GM12878 (cell line): ENCODE results near the gene SRD5A1. TPM values are rescaled to one million over a fixed set of nuclear protein-coding genes. Genes with fewer than 3 reads are reported as not detected.

Source experiments
- ATAC-seq: fragments of 200-7000 bp; cut with Tn5 transposase; 3 replicates; pipeline ENCODE4 v1.9.1; 2020; ENCODE audit warnings: mild to moderate bottlenecking, moderate library complexity
- BruUV-seq: library from RNA; stranded (reverse); fragments of 400-500 nt; replicated peaks from 2 replicates; lab custom pipeline; 2021; lab: Mats Ljungman, UMichigan
- CTCF ChIA-PET: fragments of 300-600 bp; sonication (Branson Sonifier 250); formaldehyde crosslinking; extraction: SDS; loops from one replicate; lab custom pipeline; 2021; ENCODE audit warnings: inconsistent platforms; lab: Yijun Ruan, JAX
- POLR2A ChIA-PET: fragments of 350-600 bp; formaldehyde crosslinking; extraction: SDS; loops from one replicate; lab custom pipeline; 2021; ENCODE audit warnings: inconsistent platforms; lab: Charles Lee
- RAD21 ChIA-PET: fragments of 300-600 bp; sonication (Branson Sonifier 250); formaldehyde crosslinking; loops from one replicate; lab custom pipeline; 2023; ENCODE audit warnings: antibody characterized with exemption; ENCODE audit not compliant: unreplicated experiment; lab: Charles Lee
- SMC1A ChIA-PET: fragments of 300-600 bp; sonication (Branson Sonifier 250); formaldehyde crosslinking; loops from one replicate; lab custom pipeline; 2023; ENCODE audit not compliant: unreplicated experiment, uncharacterized antibody; lab: Charles Lee
- DNase-seq: peaks from one replicate; pipeline ENCODE4 v3.0.0-alpha.2; 2011; ENCODE audit warnings: low read depth, low spot score
- FAIRE-seq: peaks from 3 replicates; lab custom pipeline; 2011; peaks lifted over from hg19 to GRCh38; lab: Jason Lieb, UNC
- H2AFZ ChIP-seq: 2 replicates; pipeline ENCODE4 v1.6.0; 2011; ENCODE audit warnings: low read depth, low read length, control low read depth; ENCODE audit not compliant: control insufficient read depth
- H3K27ac ChIP-seq: 2 replicates; pipeline ENCODE4 v1.5.1; 2011; ENCODE audit warnings: control low read depth; ENCODE audit not compliant: control insufficient read depth, insufficient read depth
- H3K27me3 ChIP-seq, 2 experiments: replicated peaks in 1 of 2; 2 replicates each; pipeline versions ENCODE4 v1.6.0 to v1.6.1; 2011; ENCODE audit warnings: low read length in 1 of 2; ENCODE audit not compliant: control insufficient read depth in 2 of 2, insufficient read depth in 2 of 2
- H3K36me3 ChIP-seq, 2 experiments: 2 replicates each; pipeline ENCODE4 v1.5.1; 2011; ENCODE audit warnings: low read length in 1 of 2; ENCODE audit not compliant: control insufficient read depth in 2 of 2, insufficient read depth in 2 of 2
- H3K4me1 ChIP-seq: 2 replicates; pipeline ENCODE4 v1.6.1; 2011; ENCODE audit warnings: mild to moderate bottlenecking, low read length, moderate library complexity, mixed read lengths; ENCODE audit not compliant: control insufficient read depth, insufficient read depth
- H3K4me2 ChIP-seq: 2 replicates; pipeline ENCODE4 v1.6.0; 2011; ENCODE audit warnings: control low read depth; ENCODE audit not compliant: control insufficient read depth, insufficient read depth
- H3K4me3 ChIP-seq: fragments of 200-600 bp; sonication (generic); 2 replicates; pipeline ENCODE4 v1.5.1; 2016
- H3K79me2 ChIP-seq: 2 replicates; pipeline ENCODE4 v1.6.0; 2011; ENCODE audit warnings: low read length; ENCODE audit not compliant: control insufficient read depth, insufficient read depth
- H3K9ac ChIP-seq: 2 replicates; pipeline ENCODE4 v1.8.0; 2011; ENCODE audit warnings: low read length, control low read depth, mixed read lengths; ENCODE audit not compliant: control insufficient read depth, insufficient read depth
- H3K9me3 ChIP-seq: replicated peaks from 3 replicates; pipeline ENCODE4 v1.5.1; 2011; ENCODE audit warnings: mild to moderate bottlenecking, low read length; ENCODE audit not compliant: control insufficient read depth, insufficient read depth
- H4K20me1 ChIP-seq: 2 replicates; pipeline ENCODE4 v1.6.0; 2011; ENCODE audit not compliant: control insufficient read depth, insufficient read depth
- ATF3 ChIP-seq: IDR thresholded peaks from 2 replicates; pipeline ENCODE4 v1.6.1; 2011; ENCODE audit warnings: low read depth, mild to moderate bottlenecking, low read length, moderate library complexity, borderline replicate concordance; ENCODE audit errors: extremely low read depth
- BRCA1 ChIP-seq: IDR thresholded peaks from 2 replicates; pipeline ENCODE4 v1.6.1; 2011; ENCODE audit warnings: low read depth, low read length, improper control_type of control experiment
- CREB1 ChIP-seq: IDR thresholded peaks from 2 replicates; pipeline ENCODE4 v1.6.1; 2012; ENCODE audit warnings: low read depth, mild to moderate bottlenecking, inconsistent platforms
- ETV6 ChIP-seq, 2 experiments: fragments of 450-650 bp in 1 of 2; IDR thresholded peaks in 1 of 2; conservative IDR thresholded peaks in 1 of 2; 2 replicates each; pipeline ENCODE4 v1.6.1; 2014; ENCODE audit warnings: antibody characterized with exemption in 1 of 2, borderline replicate concordance in 1 of 2, low read depth in 1 of 2, mild to moderate bottlenecking in 1 of 2, moderate library complexity in 1 of 2
- FOS ChIP-seq: IDR thresholded peaks from 3 replicates; pipeline ENCODE4 v1.6.1; 2011; ENCODE audit warnings: borderline replicate concordance; ENCODE audit not compliant: insufficient read length; ENCODE audit errors: extremely low read depth
- HCFC1 ChIP-seq: fragments of 150-350 bp; IDR thresholded peaks from 2 replicates; pipeline ENCODE4 v1.6.1; 2014; ENCODE audit warnings: low read length
- MAX ChIP-seq: IDR thresholded peaks from 2 replicates; pipeline ENCODE4 v1.6.1; 2012; ENCODE audit warnings: low read depth, low read length, improper control_type of control experiment
- MXI1 ChIP-seq: fragments of 150-350 bp; IDR thresholded peaks from 2 replicates; pipeline ENCODE4 v1.6.1; 2011; ENCODE audit warnings: low read depth, mild to moderate bottlenecking, inconsistent platforms, low read length, improper control_type of control experiment
- NKRF ChIP-seq: fragments of 450-650 bp; conservative IDR thresholded peaks from 2 replicates; pipeline ENCODE4 v1.6.1; 2017; ENCODE audit warnings: mild to moderate bottlenecking, moderate library complexity
- NR2F1 ChIP-seq: fragments of 450-650 bp; conservative IDR thresholded peaks from 2 replicates; pipeline ENCODE4 v1.6.1; 2017; ENCODE audit warnings: mild to moderate bottlenecking
- RAD51 ChIP-seq: fragments of 450-650 bp; IDR thresholded peaks from 2 replicates; pipeline ENCODE4 v1.6.1; 2016; ENCODE audit warnings: moderate library complexity, mild to moderate bottlenecking, inconsistent platforms
- RELA ChIP-seq: fragments of 450-650 bp; IDR thresholded peaks from 2 replicates; pipeline ENCODE4 v1.8.0; 2014; ENCODE audit warnings: borderline replicate concordance; ENCODE audit not compliant: partially characterized antibody
- SIN3A ChIP-seq: IDR thresholded peaks from 2 replicates; pipeline ENCODE4 v1.6.1; 2012; ENCODE audit warnings: low read depth, low read length, improper control_type of control experiment
- SMAD5 ChIP-seq: IDR thresholded peaks from 2 replicates; pipeline ENCODE4 v1.6.1; 2016; ENCODE audit warnings: antibody characterized with exemption, low read depth
- SPI1 ChIP-seq: IDR thresholded peaks from 2 replicates; pipeline ENCODE4 v1.6.1; 2011; ENCODE audit warnings: low read depth, mild to moderate bottlenecking, low read length, moderate library complexity, borderline replicate concordance; ENCODE audit not compliant: insufficient read depth
- TARDBP ChIP-seq: IDR thresholded peaks from 2 replicates; pipeline ENCODE4 v1.6.1; 2016; ENCODE audit warnings: borderline replicate concordance
- TCF12 ChIP-seq: IDR thresholded peaks from 2 replicates; pipeline ENCODE4 v1.6.1; 2011; ENCODE audit warnings: low read depth, mild to moderate bottlenecking, low read length
- USF2 ChIP-seq: IDR thresholded peaks from 2 replicates; pipeline ENCODE4 v1.6.1; 2011; ENCODE audit warnings: low read depth, low read length, improper control_type of control experiment, borderline replicate concordance
- WRNIP1 ChIP-seq: IDR thresholded peaks from 2 replicates; pipeline ENCODE4 v1.6.1; 2011; ENCODE audit warnings: low read depth, low read length, improper control_type of control experiment, borderline replicate concordance
- ZNF622 ChIP-seq: fragments of 450-650 bp; IDR thresholded peaks from 2 replicates; pipeline ENCODE4 v1.6.1; 2017; ENCODE audit warnings: mild to moderate bottlenecking, inconsistent platforms
- WGBS: methylation state at CpG from one replicate; pipeline ENCODE4 v1.1.6; 2016; ENCODE audit warnings: low lambda C conversion rate; ENCODE audit not compliant: insufficient replicate concordance, insufficient coverage; ENCODE audit errors: missing lambda C conversion rate; 5-methylcytosine and 5-hydroxymethylcytosine counted together
- in situ Hi-C: fragments of 300-500 bp; cut with MboI; formaldehyde crosslinking; loops from 9 replicates; pipeline ENCODE4 v1.14.3; 2018; ENCODE audit warnings: mixed read lengths
- intact Hi-C: fragments of 100-400 bp; cut with micrococcal nuclease; formaldehyde crosslinking; loops from one replicate; pipeline ENCODE4 v1.14.2; 2022; ENCODE audit not compliant: unreplicated experiment
- polyA plus RNA-seq, 11 experiments: library from polyadenylated mRNA; depleted of rRNA in 4 of 11; unstranded in 6 of 11; stranded (reverse) in 5 of 11; fragments of >200 nt; fragmentation: Nextera tagmentation in 4 of 11; fragmentation: Illumina TruSeq in 1 of 11; extraction: Ambion mirVana in 4 of 11; extraction: Trizol in 1 of 11; gene quantifications; 1 replicate in 1 of 11; 2 replicates in 10 of 11; pipeline versions ENCODE4 v1.2.1 to v1.2.3, GENCODE V29; 2011 to 2016; ENCODE audit warnings: inconsistent platforms in 2 of 11, missing spikeins in 2 of 11, low read depth in 1 of 11
- total RNA-seq, 4 experiments: library from RNA; depleted of rRNA in 3 of 4; stranded (reverse); fragments of >200 nt in 3 of 4; fragmentation: Illumina TruSeq in 1 of 4; extraction: Trizol in 1 of 4; gene quantifications; 2 replicates each; pipeline versions ENCODE4 v1.2.1 to v1.2.3, GENCODE V29; 2013 to 2021

The SRD5A1 gene
- total and polyA plus RNA-seq, 10 of the 15 experiments (the other 5 are each of a cell fraction or from before 2014, with no cell fraction given) = 0.76 to 20.1 (median 12.3) TPM

- ATAC-seq (peak; percentile 10), DNase-seq (no peak), FAIRE-seq (peak; percentile 44)
- H3K9me3 ChIP-seq = no peaks in the 10 kb centered on the region
- peak overlapping the region; percentile 1 for H3K27ac ChIP-seq
- in situ Hi-C loops = no loop called here
- peaks cover 1 to 18% of the 10 kb centered on the region in 2 experiments; a peak in 2 of 4 replicates for H3K36me3 ChIP-seq
- BruUV-seq = TSS peak; percentile 65
- peak overlapping the region; percentile 43 for H3K9ac ChIP-seq
- H3K79me2 ChIP-seq = peaks cover 70% of the 10 kb centered on the region
- ChIA-PET POLR2A (interaction anchor here (1.1 to 4.2 kb wide), 3 partner anchors 12 to 81 kb away, joined by 4 to 35 read pairs (median 12); no protein-coding TSS in a partner anchor), CTCF (interaction anchor here (1.2 to 3.2 kb wide), 2 partner anchors 20 to 29 kb away, joined by 3 to 16 read pairs; no protein-coding TSS in a partner anchor), RAD21 (interaction anchor here (1.4 to 3.8 kb wide), 2 partner anchors 14 to 19 kb away, joined by 4 to 32 read pairs; no protein-coding TSS in a partner anchor), SMC1A (interaction anchor here (2.0 to 4.0 kb wide), 3 partner anchors 13 to 21 kb away, joined by 6 to 41 read pairs (median 7); no protein-coding TSS in a partner anchor)
- intact Hi-C loops = loop anchor here (2.0 to 10.0 kb wide), 2 partner anchors 29 to 961 kb away; no protein-coding TSS in a partner anchor
- peaks cover 27% of the 10 kb centered on the region for H3K4me1 ChIP-seq
- no peak overlapping the region for H2AFZ ChIP-seq
- no peaks in the 10 kb centered on the region for H3K27me3 ChIP-seq
- peak overlapping the region; percentile 94 for H3K4me2 ChIP-seq
- H3K4me3 ChIP-seq = peak overlapping the region; percentile 79
- 18% methylated on average over 17 of the region's 17 CpGs for WGBS
- peaks cover 20% of the 10 kb centered on the region for H4K20me1 ChIP-seq
- TF ChIP-seq RAD51 = peak; percentile 73; the same call in 1 of the 2 replicates
- no peak for TF ChIP-seq RELA
- no peak for TF ChIP-seq FOS
- peak; percentile 57; the same call in 1 of the 2 replicates for TF ChIP-seq SIN3A
- TF ChIP-seq ATF3 = no peak
- peak; percentile 75 for TF ChIP-seq MAX
- TF ChIP-seq BRCA1 = no peak
- no peak for TF ChIP-seq SMAD5
- peak; percentile 22 for TF ChIP-seq USF2
- TF ChIP-seq TCF12 = no peak
- no peak for TF ChIP-seq TARDBP
- no peak for TF ChIP-seq HCFC1
- no peak for TF ChIP-seq NR2F1
- no peak for TF ChIP-seq CREB1
- no peak for TF ChIP-seq ZNF622
- TF ChIP-seq SPI1 = peak; percentile 19; the same call in 1 of the 2 replicates
- 0 out of 2 replicates have a peak, but pooled peaks have one; percentile 13 for TF ChIP-seq NKRF
- no peak for TF ChIP-seq ETV6 (conservative IDR thresholded peaks at IDR 0.05 in 1 of 2, IDR thresholded peaks at IDR 0.05 in 1 of 2; ENCODE audit: borderline replicate concordance in 1 of 2, low read depth in 1 of 2)
- peak; percentile 81 for TF ChIP-seq MXI1
- no peak for TF ChIP-seq WRNIP1
Observed at GRCh38 chr5:6715758-6716628, 82.8 kb downstream of the SRD5A1 start.
